NCI-H1105 treated with DMSO at 0.1 percent for 48 hours (cell line): ENCODE results near the gene LGALS4.
"Not testable (repeated sequence)": the region's sequence is repeated elsewhere in the genome, so short reads cannot be mapped to it uniquely, and the experiment has no call there.

Experiments
- DNase-seq: peaks from one replicate; lab custom pipeline; 2025; lab: John Stamatoyannopoulos, UW

LGALS4 gene

DNA sequence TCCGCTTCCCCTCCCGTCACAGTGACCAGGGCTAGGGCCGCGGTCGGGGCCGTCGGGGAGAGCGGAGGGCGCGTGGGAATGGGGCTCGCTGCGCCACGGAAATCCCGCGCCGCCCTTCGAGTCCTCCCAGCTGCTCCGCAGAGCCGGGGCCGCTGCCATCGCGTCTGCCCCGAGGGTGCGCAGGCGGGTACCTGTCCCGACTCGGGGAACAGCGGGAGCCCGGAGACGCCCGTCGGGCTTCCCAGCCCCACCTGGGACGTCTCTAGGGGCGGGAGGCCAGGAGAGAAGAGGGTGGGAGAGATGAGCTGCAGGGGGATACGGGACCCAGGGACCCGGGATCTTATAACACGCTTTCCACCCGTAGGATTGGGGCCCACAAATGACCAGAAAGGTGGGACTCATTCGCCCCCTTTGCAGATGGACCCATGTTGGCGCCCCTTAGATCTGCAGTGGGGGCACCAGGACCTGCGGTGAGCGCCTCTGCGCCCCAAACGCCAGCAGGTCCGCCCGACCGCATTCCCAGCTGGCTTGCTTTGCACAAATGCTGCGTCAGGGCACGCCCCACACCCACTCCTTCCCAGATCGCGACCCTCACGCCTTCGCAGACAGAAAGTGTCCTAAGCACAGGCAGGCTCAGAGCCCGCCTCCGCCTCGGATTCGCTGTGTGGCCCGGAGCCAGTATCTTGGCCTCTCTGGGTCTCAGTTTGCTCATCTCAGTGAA lies 42.4 kb downstream of the LGALS4 start:
- DNase-seq: not testable (repeated sequence)

DNA sequence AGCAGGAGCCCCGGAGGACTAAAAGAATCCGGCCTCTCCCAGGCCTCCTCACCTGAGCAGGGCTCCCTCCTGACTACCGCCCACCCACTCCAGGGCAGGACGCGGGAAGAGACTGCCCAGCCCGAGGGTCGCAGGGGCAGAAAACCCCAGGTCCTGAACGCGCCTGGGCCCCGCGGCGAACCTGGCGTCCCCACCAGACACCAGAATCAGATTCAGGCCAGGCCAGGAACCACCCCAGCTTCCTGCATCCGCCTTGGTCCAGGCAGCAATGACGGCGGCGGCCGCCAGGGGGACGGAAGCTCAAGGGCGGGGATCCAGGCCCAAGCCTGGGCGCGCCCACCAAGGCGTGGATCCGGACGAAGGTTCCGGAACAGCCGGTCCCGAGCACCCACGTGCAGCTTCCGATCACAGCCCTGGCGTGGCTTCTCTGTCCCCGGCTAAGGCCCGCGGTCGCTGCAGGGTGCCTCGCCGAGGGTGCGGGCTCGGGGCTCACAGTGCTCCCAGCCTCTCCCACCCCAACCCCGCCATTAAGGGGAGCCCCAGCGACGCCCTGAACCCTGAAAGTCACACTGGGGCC lies 43.0 kb downstream of the LGALS4 start:
- no peak for DNase-seq

DNA sequence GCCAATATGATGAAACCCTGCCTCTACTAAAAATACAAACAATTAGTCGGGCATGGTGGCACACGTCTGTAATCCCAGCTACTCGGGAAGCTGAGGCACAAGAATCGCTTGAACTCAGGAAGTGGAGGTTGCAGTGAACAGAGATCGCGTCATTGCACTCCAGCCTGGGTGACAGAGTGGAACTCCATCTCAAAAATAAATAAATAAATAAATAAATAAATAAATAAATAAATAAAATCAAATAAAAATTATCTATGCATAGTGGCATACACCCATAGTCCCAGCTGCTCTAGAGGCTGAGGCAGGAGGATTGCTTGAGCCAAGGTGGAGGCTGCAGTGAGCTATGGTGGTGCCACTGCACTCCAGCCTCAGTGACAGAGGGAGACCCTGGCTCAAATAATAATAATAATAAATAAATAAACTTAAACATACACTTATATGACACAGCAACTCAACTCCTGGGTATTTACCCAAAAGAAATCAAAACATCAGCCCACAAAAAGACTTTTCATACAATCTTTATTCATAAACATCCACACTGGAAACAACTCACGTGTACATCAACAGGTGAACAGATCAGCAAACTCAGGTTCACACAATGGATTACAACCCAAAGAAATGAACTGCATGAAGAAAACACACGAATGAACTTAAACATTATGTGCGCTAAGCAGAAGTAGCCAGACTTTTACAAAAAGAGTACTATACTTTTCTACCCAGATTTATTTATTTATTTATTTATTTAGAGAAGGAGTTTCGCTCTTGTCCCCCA lies 46.3 kb downstream of the LGALS4 start:
- no peak for DNase-seq

DNA sequence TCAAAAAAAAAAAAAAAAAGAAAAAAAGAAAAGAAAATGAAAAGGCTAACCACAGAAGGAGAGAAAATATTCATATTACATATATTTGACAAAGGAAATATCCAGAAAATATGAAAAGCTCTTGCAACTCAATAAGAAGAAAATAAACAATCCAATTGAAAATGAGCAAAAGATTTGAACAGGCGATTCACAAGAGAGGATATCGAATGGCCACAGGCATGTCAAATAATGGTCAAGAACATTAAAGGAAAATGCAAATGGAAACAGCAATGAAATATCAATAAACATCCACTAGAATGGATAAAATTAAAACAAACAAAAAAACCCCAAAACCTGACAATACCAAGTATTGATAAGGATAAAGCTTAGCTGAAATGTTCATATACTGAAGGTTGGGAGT lies 47.5 kb downstream of the LGALS4 start:
- DNase-seq: no peak

DNA sequence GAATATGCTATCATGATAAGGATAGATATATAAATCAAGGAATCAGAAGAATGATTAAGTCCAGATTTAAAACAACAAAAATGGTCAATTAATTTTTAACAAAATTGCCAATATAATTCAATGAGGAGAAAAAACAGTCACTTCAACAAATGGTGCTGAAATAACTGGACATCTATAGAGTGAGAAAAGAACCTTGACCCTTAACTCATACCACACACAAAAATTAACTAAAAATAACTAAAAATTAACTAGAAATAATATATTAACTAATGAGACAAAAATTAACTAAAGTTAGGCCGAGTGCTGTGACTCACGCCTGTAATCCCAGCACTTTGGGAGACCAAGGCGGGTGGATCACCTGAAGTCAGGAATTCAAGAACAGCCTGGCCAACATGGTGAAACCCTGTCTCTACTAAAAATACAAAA lies 48.9 kb downstream of the LGALS4 start:
- no peak for DNase-seq

DNA sequence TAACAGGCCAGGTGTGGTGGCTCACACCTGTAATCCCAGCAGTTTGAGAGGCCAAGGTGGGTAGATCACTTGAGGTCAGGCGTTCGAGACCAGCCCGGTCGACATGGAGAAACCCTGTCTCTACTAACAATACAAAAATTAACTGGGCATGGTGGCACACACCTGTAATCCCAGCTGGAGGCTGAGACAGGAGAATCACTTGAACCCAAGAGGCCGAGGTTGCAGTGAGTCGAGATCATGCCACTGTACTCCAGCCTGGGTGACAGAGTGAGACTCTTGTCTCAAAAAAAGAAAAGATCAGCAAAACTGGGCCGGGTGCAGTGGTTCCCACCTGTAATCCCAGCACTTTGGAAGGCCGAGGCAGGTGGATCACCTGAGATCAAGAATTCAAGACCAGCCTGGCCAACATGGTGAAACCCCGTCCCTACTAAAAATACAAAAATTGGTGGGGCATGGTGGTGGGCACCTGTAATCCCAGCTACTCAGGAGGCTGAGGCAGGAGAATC lies 50.8 kb downstream of the LGALS4 start:
- not testable (repeated sequence) for DNase-seq

DNA sequence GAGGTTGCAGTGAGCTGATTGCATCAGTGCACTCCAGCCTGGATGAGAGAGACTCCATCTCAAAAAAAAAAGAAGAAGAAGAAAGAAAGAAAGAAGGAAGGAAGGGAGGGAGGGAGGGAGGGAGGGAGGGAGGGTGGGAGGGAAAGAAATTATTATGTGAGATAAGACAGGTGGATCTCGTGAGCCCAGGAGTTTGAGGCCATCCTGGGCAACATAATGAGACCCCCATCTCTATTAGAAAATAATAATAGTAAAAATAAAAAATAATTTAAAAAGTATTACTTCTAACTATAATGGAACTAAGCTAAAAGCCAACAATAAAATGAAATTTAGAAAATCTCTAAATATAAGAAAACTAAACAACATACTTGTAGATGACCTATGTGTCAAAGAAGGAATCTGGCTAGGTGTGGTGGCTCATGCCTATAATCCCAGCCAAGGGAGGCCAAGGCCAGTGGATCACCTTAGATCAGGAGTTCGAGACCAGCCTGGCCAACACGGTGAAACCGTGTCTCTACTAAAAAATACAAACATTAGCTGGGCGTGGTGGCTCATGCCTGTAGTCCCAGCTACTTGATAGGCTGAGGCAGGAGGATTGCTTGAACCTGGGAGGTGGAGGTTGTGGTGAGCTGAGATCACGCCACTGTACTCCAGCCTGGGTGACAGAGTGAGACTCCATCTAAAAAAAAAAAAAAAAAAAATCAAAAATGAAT lies 51.8 kb downstream of the LGALS4 start:
- DNase-seq: not testable (repeated sequence)

DNA sequence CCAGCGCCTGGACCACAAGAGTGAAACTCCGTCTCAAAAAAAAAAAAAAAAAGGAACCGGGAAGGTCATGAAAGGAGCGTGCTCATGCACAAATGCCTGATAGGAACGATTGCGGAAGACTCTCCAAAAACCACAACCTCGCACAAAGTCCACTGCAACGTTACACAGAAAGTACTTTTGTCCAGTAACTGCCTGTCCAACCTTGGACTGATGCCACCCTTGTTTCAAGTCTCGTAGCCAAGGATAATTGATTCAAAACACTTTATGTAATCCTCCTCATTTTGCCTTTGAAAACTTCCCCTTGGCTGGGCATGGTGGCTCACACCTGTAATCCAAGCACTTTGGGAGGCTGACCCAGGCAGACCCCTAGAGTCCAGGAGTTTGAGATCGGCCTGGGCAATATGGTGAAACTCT lies 53.1 kb downstream of the LGALS4 start:
- DNase-seq: no peak

DNA sequence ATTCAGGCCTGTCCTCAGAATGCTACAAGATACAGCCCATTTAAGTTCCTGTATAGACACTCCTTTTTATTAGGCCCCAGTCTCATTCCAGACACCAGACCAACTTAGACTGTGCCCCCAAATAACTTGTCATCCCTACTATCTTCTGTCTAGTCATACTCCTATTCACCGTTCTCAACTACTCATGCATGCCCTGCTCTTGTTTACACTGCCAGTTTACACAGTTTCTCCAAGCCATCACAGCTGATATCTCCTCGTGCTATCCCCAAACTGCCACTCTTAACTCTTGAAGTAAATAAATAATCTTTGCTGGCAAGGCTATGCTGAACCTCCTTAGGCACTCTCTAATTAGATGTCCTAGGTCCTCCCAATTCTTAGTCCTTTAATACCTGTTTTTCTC lies 58.5 kb downstream of the LGALS4 start:
- DNase-seq: not testable (repeated sequence)

DNA sequence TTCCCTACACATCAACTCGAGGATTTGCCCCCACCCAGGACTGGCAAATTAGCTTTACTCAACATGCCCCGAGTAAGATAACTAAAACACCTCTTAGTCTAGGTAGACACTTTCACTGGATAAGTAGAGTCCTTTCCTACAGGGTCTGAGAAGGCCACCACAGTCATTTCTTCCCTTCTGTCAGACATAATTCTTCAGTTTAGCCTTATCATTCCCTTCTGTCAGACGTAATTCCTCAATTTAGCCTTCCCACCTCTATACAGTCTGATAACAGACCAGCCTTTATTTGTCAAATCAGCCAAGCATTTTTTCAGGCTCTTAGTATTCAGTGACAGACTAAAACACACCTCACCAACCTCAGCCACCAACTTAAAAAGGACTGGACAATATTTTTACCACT lies 59.0 kb downstream of the LGALS4 start:
- not testable (repeated sequence) for DNase-seq
